HCT116 (cell line): ENCODE results near the gene CILP2. TPM values are rescaled to one million over a fixed set of nuclear protein-coding genes. Genes with fewer than 3 reads are reported as not detected.
A peak's percentile ranks its signal among the peaks of the same experiment; 100 is the strongest.

ENCODE experiments used
- ATAC-seq: fragments of 200-7000 bp; cut with Tn5 transposase; 2 replicates; pipeline ENCODE4 v1.9.1; 2020; ENCODE audit warnings: mild to moderate bottlenecking, moderate library complexity
- BruUV-seq: library from RNA; stranded (reverse); fragments of 400-500 nt; replicated peaks from 2 replicates; lab custom pipeline; 2021; lab: Mats Ljungman, UMichigan
- CTCF ChIA-PET: fragments of 300-600 bp; sonication (Branson Sonifier 250); formaldehyde crosslinking; loops from one replicate; lab custom pipeline; 2021; ENCODE audit warnings: antibody characterized with exemption; lab: Charles Lee
- POLR2A ChIA-PET: fragments of 300-600, 350-600 bp; sonication (Branson Sonifier 250); formaldehyde crosslinking; loops from one replicate; lab custom pipeline; 2021; ENCODE audit warnings: antibody characterized with exemption; lab: Charles Lee
- RAD21 ChIA-PET, 2 experiments: fragments of 300-600 bp; sonication (Branson Sonifier 250); formaldehyde crosslinking; loops; one replicate each; lab custom pipeline; 2023; ENCODE audit warnings: low total read pairs in 2 of 2; ENCODE audit not compliant: uncharacterized antibody in 2 of 2, unreplicated experiment in 2 of 2, low non-redundant PET in 1 of 2; lab: Charles Lee
- DNase-seq: peaks from one replicate; pipeline ENCODE4 v3.0.0-alpha.2; 2010; ENCODE audit warnings: low read depth, low spot score
- H2AFZ ChIP-seq: fragments of 200-600 bp; shearing (Covaris generic), sonication (generic); 2 replicates; pipeline ENCODE4 v1.6.1; 2017; ENCODE audit warnings: low read depth, mixed run types, mixed read lengths, antibody characterized with exemption, low read length; ENCODE audit not compliant: poor library complexity, severe bottlenecking
- H3K27ac ChIP-seq: 2 replicates; pipeline ENCODE4 v1.5.1; 2012; ENCODE audit warnings: low read depth, low read length
- H3K27me3 ChIP-seq: fragments of 200-600 bp; sonication (generic); 2 replicates; pipeline ENCODE4 v1.6.1; 2016; ENCODE audit warnings: mixed run types, low read length, mixed read lengths; ENCODE audit not compliant: insufficient read depth
- H3K36me3 ChIP-seq, 2 experiments: fragments of 200-500 bp in 1 of 2; fragments of 200-600 bp in 1 of 2; sonication (Bioruptor generic) in 1 of 2; sonication (generic) in 1 of 2; 2 replicates each; pipeline versions ENCODE4 v1.5.1 to v1.6.1; 2014 to 2016; ENCODE audit warnings: low read length in 2 of 2, inconsistent platforms in 1 of 2, mixed read lengths in 1 of 2, mixed run types in 1 of 2; ENCODE audit not compliant: insufficient read depth in 2 of 2, control insufficient read depth in 1 of 2
- H3K4me1 ChIP-seq, 2 experiments: fragments of 200-600 bp in 1 of 2; sonication (generic) in 1 of 2; 2 replicates each; pipeline versions ENCODE4 v1.5.1 to v1.6.1; 2012 to 2017; ENCODE audit warnings: low read length in 2 of 2, inconsistent platforms in 1 of 2, mild to moderate bottlenecking in 1 of 2, mixed read lengths in 1 of 2, mixed run types in 1 of 2, moderate library complexity in 1 of 2; ENCODE audit not compliant: insufficient read depth in 2 of 2, control insufficient read depth in 1 of 2
- H3K4me2 ChIP-seq: fragments of 200-600 bp; sonication (generic); 2 replicates; pipeline ENCODE4 v1.6.1; 2017; ENCODE audit warnings: mixed run types, low read length, mixed read lengths
- H3K4me3 ChIP-seq, 2 experiments: fragments of 200-600 bp in 1 of 2; sonication (generic) in 1 of 2; replicated peaks in 1 of 2; 2 replicates each; pipeline ENCODE4 v1.5.1; 2011 to 2016; ENCODE audit warnings: low read length in 2 of 2, control low read depth in 1 of 2, low read depth in 1 of 2, mild to moderate bottlenecking in 1 of 2, mixed read lengths in 1 of 2, mixed run types in 1 of 2
- H3K79me2 ChIP-seq: fragments of 200-600 bp; sonication (generic); 2 replicates; pipeline ENCODE4 v1.6.1; 2017; ENCODE audit warnings: mild to moderate bottlenecking, mixed run types, low read length, moderate library complexity, mixed read lengths; ENCODE audit not compliant: insufficient read depth
- H3K9ac ChIP-seq: fragments of 200-600 bp; sonication (generic); 2 replicates; pipeline ENCODE4 v1.6.1; 2016; ENCODE audit warnings: low read length, mixed read lengths
- H3K9me2 ChIP-seq: fragments of 200-600 bp; sonication (generic), shearing (Covaris generic); 2 replicates; pipeline ENCODE4 v1.6.1; 2017; ENCODE audit warnings: mixed run types, mild to moderate bottlenecking, moderate library complexity; ENCODE audit not compliant: insufficient read depth
- H3K9me3 ChIP-seq, 2 experiments: fragments of 200-500 bp in 1 of 2; fragments of 200-600 bp in 1 of 2; sonication (Bioruptor generic) in 1 of 2; sonication (generic) in 1 of 2; 2 replicates each; pipeline ENCODE4 v1.6.1; 2014 to 2017; ENCODE audit warnings: low read length in 2 of 2, mixed read lengths in 2 of 2, inconsistent platforms in 1 of 2, low read depth in 1 of 2, mild to moderate bottlenecking in 1 of 2, mixed run types in 1 of 2, moderate library complexity in 1 of 2; ENCODE audit not compliant: control insufficient read depth in 1 of 2, insufficient read depth in 1 of 2
- H4K20me1 ChIP-seq: fragments of 200-600 bp; sonication (generic), shearing (Covaris generic); 2 replicates; pipeline ENCODE4 v1.6.1; 2017; ENCODE audit warnings: mixed run types, mild to moderate bottlenecking, moderate library complexity; ENCODE audit not compliant: insufficient read depth
- ATF3 ChIP-seq: IDR thresholded peaks from 2 replicates; pipeline ENCODE4 v1.6.1; 2012
- ELF1 ChIP-seq: IDR thresholded peaks from 2 replicates; pipeline ENCODE4 v1.6.1; 2012; ENCODE audit warnings: low read depth, borderline replicate concordance
- intact Hi-C: fragments of 100-400 bp; cut with micrococcal nuclease; formaldehyde crosslinking; loops from 2 replicates; pipeline ENCODE4 v1.10.0; 2022
- total RNA-seq: library from RNA; stranded (reverse); gene quantifications from one replicate; pipeline ENCODE4 v1.2.1, GENCODE V29; 2021; ENCODE audit not compliant: unreplicated experiment

Gene CILP2
- total RNA-seq, 1 experiment from 2014 or later = 13.1 TPM

- Histone ChIP-seq H2AFZ (no peak overlapping the region), H3K4me2 (no peak overlapping the region), H3K4me3 (no peak overlapping the region)
- no TSS peak for BruUV-seq
- no peak for TF ChIP-seq ATF3
- TF ChIP-seq, all 23 proteins: peak for 0
- H3K79me2 ChIP-seq = no peaks in the 10 kb centered on the region
- no peaks in the 10 kb centered on the region for H3K27me3 ChIP-seq
- ChIA-PET CTCF (no interaction called here), POLR2A (no interaction called here), RAD21 (no interaction called here)
- peaks cover 9 to 25% of the 10 kb centered on the region in 2 experiments for H3K4me1 ChIP-seq
- H3K27ac ChIP-seq = no peak overlapping the region
- no peak overlapping the region for H3K9ac ChIP-seq
- ATAC-seq (no peak), DNase-seq (no peak)
- H4K20me1 ChIP-seq = no peaks in the 10 kb centered on the region
- 0 out of 4 replicates have a peak, but pooled peaks cover 0 to 2% of the 10 kb centered on the region in 2 experiments for H3K36me3 ChIP-seq
- intact Hi-C loops = no loop called here
- no peaks in the 10 kb centered on the region for H3K9me3 ChIP-seq
- no peaks in the 10 kb centered on the region for H3K9me2 ChIP-seq
These were observed 49.7 kb downstream of the CILP2 start for GRCh38 chr19:19587771-19588170.

- Histone ChIP-seq H3K9me3 (no peaks in the 10 kb centered on the region), H2AFZ (no peak overlapping the region), H3K4me2 (peak overlapping the region; percentile 23; the same call in 1 of the 2 replicates)
- BruUV-seq = no TSS peak
- intact Hi-C loops = no loop called here
- TF ChIP-seq ELF1 = no peak
- TF ChIP-seq, all 23 proteins: peak for 0
- H3K4me1 ChIP-seq = peaks cover 9 to 25% of the 10 kb centered on the region in 2 experiments
- no peaks in the 10 kb centered on the region for H4K20me1 ChIP-seq
- POLR2A ChIA-PET = no interaction called here
- H3K36me3 ChIP-seq = 0 out of 4 replicates have a peak, but pooled peaks cover 0 to 8% of the 10 kb centered on the region in 2 experiments
- no peak overlapping the region for H3K4me3 ChIP-seq
- no peak overlapping the region for H3K9ac ChIP-seq
- CTCF ChIA-PET = no interaction called here
- no peaks in the 10 kb centered on the region for H3K79me2 ChIP-seq
- RAD21 ChIA-PET = no interaction called here
- H3K27ac ChIP-seq = no peak overlapping the region
- H3K27me3 ChIP-seq = no peaks in the 10 kb centered on the region
- DNase-seq (no peak), ATAC-seq (peak; percentile 35; the same call in 1 of the 2 replicates)
- H3K9me2 ChIP-seq = no peaks in the 10 kb centered on the region
These were observed 50.5 kb downstream of the CILP2 start for GRCh38 chr19:19588546-19588945.
